SK-N-MC (cell line): ENCODE measurements around the gene RNLS.

Experiments
- EZH2 ChIP-seq: fragments of 200-600 bp; sonication (generic); IDR thresholded peaks from one replicate; pipeline ENCODE4 v1.6.1; 2017; ENCODE audit warnings: antibody characterized with exemption
- FOXP2 ChIP-seq: optimal IDR thresholded peaks from 2 replicates; pipeline ENCODE3; 2011; ENCODE audit warnings: mild to moderate bottlenecking, moderate library complexity; ENCODE audit not compliant: insufficient read depth; ENCODE audit errors: extremely low read length, control extremely low read depth
- POLR2AphosphoS5 ChIP-seq: IDR thresholded peaks from 2 replicates; pipeline ENCODE4 v1.6.1; 2012; ENCODE audit warnings: mild to moderate bottlenecking, low read depth, low read length, borderline replicate concordance

DNA sequence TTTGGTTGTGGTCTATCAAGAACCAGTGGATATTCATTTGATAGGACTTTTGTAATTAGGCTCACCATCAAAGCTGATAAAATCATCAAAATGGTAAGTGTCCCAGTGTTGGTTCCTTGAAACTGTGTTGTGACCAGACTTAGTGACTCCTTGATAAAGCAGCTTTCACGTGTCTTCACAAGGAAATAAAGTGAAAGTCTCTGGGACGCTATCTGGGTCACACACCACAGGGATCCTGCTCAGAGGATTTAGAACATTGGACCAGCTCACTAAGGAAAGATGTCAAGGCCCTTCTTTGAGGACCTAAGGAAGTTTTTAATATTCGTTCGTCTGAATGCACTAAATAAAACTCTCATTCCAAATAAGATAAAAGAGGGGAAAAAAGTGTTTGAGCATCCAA, 193.1 kb downstream of the RNLS start:
- TF ChIP-seq EZH2 (no peak), POLR2AphosphoS5 (no peak), FOXP2 (no peak)
